SU-DHL-6 (cell line): ENCODE data around the gene FAM107B.

ENCODE experiments used
- H2AFZ ChIP-seq: fragments of 200-600 bp; sonication (generic); 2 replicates; pipeline ENCODE4 v1.6.1; 2014; ENCODE audit warnings: low read depth, mild to moderate bottlenecking, moderate library complexity, mixed read lengths, antibody characterized with exemption, low read length; ENCODE audit not compliant: severe bottlenecking
- H3F3A ChIP-seq: fragments of 200-600 bp; shearing (Covaris generic); 2 replicates; pipeline ENCODE4 v1.6.0; 2016; ENCODE audit warnings: antibody characterized with exemption, mild to moderate bottlenecking; ENCODE audit not compliant: insufficient read depth
- H3K27ac ChIP-seq: fragments of 200-600 bp; sonication (generic); 2 replicates; pipeline ENCODE4 v1.5.1; 2016; ENCODE audit warnings: low read depth, mild to moderate bottlenecking, low read length, moderate library complexity, mixed read lengths
- H3K27me3 ChIP-seq: fragments of 200-600 bp; sonication (generic), shearing (Covaris generic); 2 replicates; pipeline ENCODE4 v1.6.0; 2014; ENCODE audit warnings: mild to moderate bottlenecking, low read length
- H3K36me3 ChIP-seq: fragments of 200-600 bp; sonication (generic); 2 replicates; pipeline ENCODE4 v1.6.1; 2014; ENCODE audit warnings: mild to moderate bottlenecking, low read length, mixed read lengths
- H3K4me2 ChIP-seq: fragments of 300-600, 200-600 bp; shearing (Covaris generic), sonication (generic); 2 replicates; pipeline ENCODE4 v1.6.0; 2014; ENCODE audit warnings: low read length, low read depth, mild to moderate bottlenecking; ENCODE audit not compliant: poor library complexity, severe bottlenecking
- H3K4me3 ChIP-seq: fragments of 200-600 bp; sonication (generic); 2 replicates; pipeline ENCODE4 v1.5.1; 2014; ENCODE audit warnings: antibody characterized with exemption, low read length, mild to moderate bottlenecking, mixed read lengths; ENCODE audit not compliant: insufficient read depth, poor library complexity, severe bottlenecking
- H3K79me2 ChIP-seq: fragments of 200-600 bp; sonication (generic); 2 replicates; pipeline ENCODE4 v1.6.1; 2014; ENCODE audit warnings: mild to moderate bottlenecking, low read length, moderate library complexity; ENCODE audit not compliant: insufficient read depth
- H3K9ac ChIP-seq: fragments of 200-600 bp; sonication (generic); 2 replicates; pipeline ENCODE4 v1.7.0; 2014; ENCODE audit warnings: mild to moderate bottlenecking, low read length
- H3K9me2 ChIP-seq: fragments of 200-600 bp; sonication (generic); replicated peaks from 2 replicates; pipeline ENCODE4 v1.6.1; 2014; ENCODE audit warnings: low read length; ENCODE audit not compliant: insufficient read depth
- H3K9me3 ChIP-seq: fragments of 200-600 bp; sonication (generic); 2 replicates; pipeline ENCODE4 v1.6.1; 2014; ENCODE audit warnings: low read length, mixed read lengths; ENCODE audit not compliant: insufficient read depth
- H4K20me1 ChIP-seq: fragments of 200-600 bp; sonication (generic); 2 replicates; pipeline ENCODE4 v1.6.1; 2014; ENCODE audit warnings: low read depth, mild to moderate bottlenecking, antibody characterized with exemption, low read length, moderate library complexity, mixed read lengths
- CTCF ChIP-seq: fragments of 200-600 bp; sonication (generic); IDR thresholded peaks from one replicate; pipeline ENCODE4 v1.5.1; 2017; ENCODE audit warnings: antibody characterized with exemption, mild to moderate bottlenecking, low read length, moderate library complexity; ENCODE audit not compliant: insufficient read depth, poor library complexity, severe bottlenecking
- EZH2phosphoT487 ChIP-seq: fragments of 200-600 bp; sonication (generic), shearing (Covaris generic); conservative IDR thresholded peaks from 2 replicates; pipeline ENCODE4 v1.6.1; 2018; ENCODE audit warnings: mild to moderate bottlenecking, antibody characterized with exemption, low read length, moderate library complexity, mixed read lengths

The FAM107B gene

GRCh38 chr10:14524691-14525324 lies 249.9 kb downstream of the FAM107B start:
- no peak overlapping the region for H3K4me3 ChIP-seq
- peaks cover 26% of the 10 kb centered on the region for H4K20me1 ChIP-seq

GRCh38 chr10:14523286-14523685 lies 251.4 kb downstream of the FAM107B start:
- no peak overlapping the region for H3K4me3 ChIP-seq
- no peaks in the 10 kb centered on the region for H3K9me2 ChIP-seq
- H3K27me3 ChIP-seq: no peaks in the 10 kb centered on the region
- peaks cover 21% of the 10 kb centered on the region for H4K20me1 ChIP-seq
- no peaks in the 10 kb centered on the region for H3K9me3 ChIP-seq
- H3K9ac ChIP-seq: no peak overlapping the region
- TF ChIP-seq EZH2phosphoT487: no peak
- TF ChIP-seq CTCF: no peak
- peaks cover 67% of the 10 kb centered on the region for H3K79me2 ChIP-seq
- no peak overlapping the region for H3K4me2 ChIP-seq
- peaks cover 70% of the 10 kb centered on the region for H3K36me3 ChIP-seq
- H3F3A ChIP-seq: peaks cover 31% of the 10 kb centered on the region
- no peak overlapping the region for H3K27ac ChIP-seq
- no peak overlapping the region for H2AFZ ChIP-seq

More at GRCh38 chr10:14524691-14525324, 249.9 kb downstream of the FAM107B start:
- no peak overlapping the region for H3K4me2 ChIP-seq
- H3K27me3 ChIP-seq: no peaks in the 10 kb centered on the region
- no peaks in the 10 kb centered on the region for H3K9me2 ChIP-seq
- no peak overlapping the region for H3K27ac ChIP-seq
- peaks cover 27% of the 10 kb centered on the region for H3F3A ChIP-seq
- no peak overlapping the region for H3K9ac ChIP-seq
- no peak overlapping the region for H2AFZ ChIP-seq
- no peaks in the 10 kb centered on the region for H3K9me3 ChIP-seq
- peaks cover 73% of the 10 kb centered on the region for H3K79me2 ChIP-seq
- TF ChIP-seq CTCF: no peak
- peaks cover 70% of the 10 kb centered on the region for H3K36me3 ChIP-seq

GRCh38 chr10:14519785-14520184 lies 254.9 kb downstream of the FAM107B start:
- no peak overlapping the region for H2AFZ ChIP-seq
- H3K9me2 ChIP-seq: no peaks in the 10 kb centered on the region
- no peaks in the 10 kb centered on the region for H3K27me3 ChIP-seq
- H3K27ac ChIP-seq: no peak overlapping the region
- peaks cover 21% of the 10 kb centered on the region for H3F3A ChIP-seq
- no peak overlapping the region for H3K4me2 ChIP-seq
- peaks cover 10% of the 10 kb centered on the region for H4K20me1 ChIP-seq
- no peak overlapping the region for H3K4me3 ChIP-seq
- peaks cover 71% of the 10 kb centered on the region for H3K36me3 ChIP-seq
- TF ChIP-seq EZH2phosphoT487 (no peak), CTCF (no peak)
- no peak overlapping the region for H3K9ac ChIP-seq
- H3K79me2 ChIP-seq: peaks cover 36% of the 10 kb centered on the region
- no peaks in the 10 kb centered on the region for H3K9me3 ChIP-seq
